Activated CD8-positive, alpha-beta memory T cell treated with anti-CD3 and anti-CD28 coated beads, Interleukin-2, amount 50 U/mL, for 1 hour (primary cell): ENCODE measurements around the gene HOXB9.

Source experiments
- DNase-seq: peaks from one replicate; pipeline ENCODE4 v3.0.0-alpha.2; 2020; ENCODE audit errors: extremely low read depth

The HOXB9 gene

DNA sequence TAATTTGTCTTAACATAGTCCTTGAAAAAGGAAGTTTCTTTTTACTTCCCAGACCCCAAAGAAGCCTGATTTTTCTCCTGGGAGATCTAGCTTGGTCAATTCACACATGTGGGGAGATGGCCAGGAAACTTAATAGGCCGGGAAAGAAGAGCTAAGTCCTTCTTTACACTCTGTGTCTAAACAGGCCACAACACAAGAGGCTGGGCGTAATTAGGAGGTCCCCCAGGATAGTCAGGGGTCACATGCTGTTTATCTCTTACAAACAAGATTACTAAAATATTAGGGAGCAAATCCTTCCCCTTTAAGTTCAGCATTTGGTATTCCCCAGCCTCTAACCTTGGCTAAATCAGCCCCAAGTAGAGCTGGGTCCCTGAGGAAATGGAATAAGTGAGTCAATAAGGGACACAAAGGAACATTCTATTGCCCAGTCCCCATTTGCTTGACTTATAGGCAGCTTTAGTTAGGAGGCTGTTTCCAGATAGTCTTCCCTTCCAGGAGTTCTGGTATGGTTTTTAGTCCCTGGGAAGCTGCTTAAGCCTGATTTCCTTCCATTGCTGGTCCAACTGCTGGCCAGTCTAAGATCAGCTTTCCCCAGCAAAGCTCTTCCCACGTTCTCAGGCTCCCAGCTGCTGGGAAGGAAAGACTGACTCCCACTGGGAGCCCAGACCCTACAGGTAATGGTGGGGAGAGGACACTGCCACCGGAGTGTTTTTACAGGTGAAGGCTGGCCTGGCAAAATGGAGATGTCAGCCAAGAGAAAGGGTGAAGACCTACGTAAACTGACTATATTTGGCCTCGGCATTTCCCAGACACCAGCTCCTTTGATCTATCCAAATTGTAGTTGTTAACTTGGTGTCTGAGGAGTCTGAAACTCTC lies 14.1 kb upstream of the HOXB9 start:
- DNase-seq = no peak

DNA sequence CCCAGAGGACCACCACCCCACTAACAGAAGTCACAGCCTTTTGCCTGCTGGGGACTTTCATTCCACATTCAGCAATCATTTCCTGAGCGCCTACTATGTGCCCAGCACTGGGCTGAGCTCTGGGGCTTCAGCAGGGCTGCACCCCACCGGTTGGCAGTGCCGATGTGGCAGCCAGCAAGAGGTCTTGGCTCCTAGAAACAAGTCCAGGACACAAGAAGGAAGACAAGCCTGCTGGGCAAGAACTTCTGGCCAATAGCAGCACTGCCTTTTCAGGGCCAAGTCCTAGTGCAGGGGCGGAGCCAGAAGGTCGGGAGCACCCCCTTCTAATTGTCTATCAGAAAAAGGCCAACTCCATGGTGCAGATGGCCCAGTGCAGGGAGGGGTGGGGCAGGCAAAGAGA lies 13.0 kb upstream of the HOXB9 start:
- no peak for DNase-seq

DNA sequence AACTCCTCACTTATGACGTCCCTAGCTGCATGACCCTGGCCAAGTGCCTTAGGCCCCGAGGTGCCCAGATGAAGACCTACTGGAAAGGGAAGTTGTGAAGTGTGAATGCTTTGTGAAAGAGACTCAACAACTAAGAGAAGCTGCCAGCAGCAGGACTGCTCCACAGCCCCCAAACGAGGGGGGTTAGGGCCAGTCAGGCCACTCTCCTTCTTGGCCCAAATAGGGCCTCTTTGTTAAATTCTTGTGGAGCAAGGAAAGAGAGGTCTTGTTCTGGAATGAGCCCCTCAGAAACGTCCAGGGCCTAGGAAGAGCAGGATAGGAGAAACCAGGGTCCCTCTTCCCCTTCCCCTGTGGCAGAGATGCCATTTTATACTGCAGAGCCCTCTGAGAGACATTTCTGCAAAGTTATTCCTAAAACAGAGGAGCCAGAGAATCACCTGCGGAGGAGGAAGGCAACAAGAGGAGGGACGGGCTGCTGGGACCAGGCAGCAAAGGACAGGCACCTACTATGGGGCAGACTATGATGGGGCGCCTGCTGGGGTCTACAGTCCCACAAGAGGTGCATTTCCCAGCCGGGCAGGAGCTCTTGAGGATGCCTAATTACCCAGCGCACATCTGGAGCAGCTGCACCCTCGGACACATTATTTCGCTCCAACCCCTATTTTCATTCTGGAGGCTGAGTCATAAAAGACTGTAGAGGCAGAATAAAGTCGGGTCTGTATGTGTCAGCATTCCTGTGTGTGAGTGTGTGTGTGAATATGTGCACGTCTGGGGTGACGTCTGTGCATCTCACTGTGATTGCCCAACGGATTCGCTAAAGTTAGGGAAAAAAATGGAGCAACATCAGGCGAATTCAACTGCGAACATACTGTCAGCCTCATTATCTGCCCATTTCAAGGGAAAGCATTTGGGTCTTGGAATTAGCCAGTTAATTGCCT lies 11.4 kb upstream of the HOXB9 start:
- DNase-seq = no peak

DNA sequence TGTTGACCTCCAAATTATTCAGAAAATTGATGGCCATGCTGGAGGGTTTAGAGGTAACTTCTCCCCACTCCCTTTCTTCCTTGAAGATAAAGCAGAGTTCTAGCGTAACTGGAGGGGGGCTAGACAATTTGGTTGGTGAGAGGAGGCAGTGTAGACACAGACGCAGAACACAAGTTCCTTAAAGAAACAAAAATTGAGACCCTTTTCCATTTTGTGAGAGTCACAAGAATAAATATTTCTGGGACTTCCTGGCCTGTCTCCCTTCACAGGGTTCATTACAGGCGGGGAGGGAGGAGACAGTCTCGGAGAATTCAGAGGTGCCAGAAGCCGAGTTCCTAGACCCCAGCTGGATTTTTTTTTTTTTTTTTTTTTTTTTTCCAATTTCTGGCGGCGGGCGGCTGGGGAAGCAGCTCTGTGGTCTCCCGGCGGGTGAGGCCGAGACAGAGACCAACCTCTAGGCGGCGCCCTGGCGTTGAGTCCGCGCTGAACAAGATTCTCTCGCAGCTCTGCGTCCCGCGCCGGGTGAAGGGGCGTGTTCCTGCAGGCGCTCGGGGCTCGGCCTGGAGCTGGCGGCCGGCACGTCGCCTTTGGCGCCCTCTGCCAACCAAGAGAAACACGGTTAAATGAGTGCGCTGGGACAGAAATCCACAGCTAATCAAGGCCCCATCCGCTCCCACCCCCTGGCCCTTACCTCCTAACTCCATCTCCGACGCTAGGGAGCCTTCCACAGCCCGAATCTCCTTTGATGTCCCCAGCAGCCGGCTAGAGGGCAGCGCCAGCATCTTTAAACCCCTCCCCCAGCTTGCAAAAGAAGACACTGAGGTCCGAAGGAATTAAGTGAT lies 10.2 kb upstream of the HOXB9 start:
- no peak for DNase-seq

DNA sequence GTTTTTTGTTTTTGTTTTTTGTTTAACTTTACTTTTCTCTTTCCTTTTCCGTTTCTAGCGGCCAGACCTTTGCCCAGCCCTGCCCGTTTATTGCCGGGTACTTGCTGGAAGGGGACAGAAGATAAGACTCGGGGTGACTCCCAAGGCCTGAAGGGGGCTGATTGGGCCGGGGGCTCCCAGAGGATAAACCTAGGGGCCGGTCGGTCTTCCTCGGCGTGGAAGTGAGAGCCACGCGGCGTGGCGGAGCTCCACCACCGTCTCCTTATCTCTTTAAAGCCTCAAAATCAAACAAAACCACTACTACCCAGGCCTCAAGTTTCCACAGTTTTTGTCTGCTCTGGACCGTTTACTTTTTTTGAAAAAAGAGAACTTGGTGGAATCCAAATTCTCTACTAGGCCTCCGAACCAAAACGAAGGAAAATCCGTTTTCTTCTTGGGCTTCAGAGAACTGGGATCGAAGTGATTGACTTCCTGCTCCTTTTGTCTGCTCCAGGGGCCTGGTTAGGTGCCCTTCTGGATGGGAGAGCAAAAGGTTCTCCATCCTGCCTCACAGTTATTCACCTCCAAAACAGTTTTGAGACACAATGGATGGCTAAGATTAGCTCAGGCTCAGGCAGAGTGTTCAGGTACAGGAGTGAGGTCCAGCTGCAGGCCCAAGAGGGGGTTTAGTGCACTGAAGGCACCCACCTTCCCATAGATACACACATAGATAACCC lies 8.5 kb upstream of the HOXB9 start:
- no peak for DNase-seq

DNA sequence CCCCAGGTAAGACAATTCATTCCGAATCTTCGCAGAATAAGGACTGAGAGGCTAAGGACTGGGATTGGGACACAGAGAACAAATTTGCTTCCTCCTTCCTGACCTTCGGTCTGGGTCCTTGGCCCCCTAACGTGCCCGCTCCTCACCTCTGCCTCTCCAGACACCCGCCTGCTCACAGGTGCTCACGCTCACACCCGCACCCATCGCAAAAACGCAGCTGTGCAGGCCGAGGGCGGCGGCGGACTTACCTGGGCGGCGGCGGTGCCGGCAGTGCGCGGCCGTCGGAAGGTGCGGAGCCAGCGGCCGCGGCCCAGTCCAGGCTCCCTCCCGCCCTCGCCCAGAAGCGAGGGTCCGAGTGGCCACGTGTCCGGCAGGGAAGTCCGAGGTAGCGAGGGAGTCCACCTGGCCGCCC lies 7.1 kb upstream of the HOXB9 start:
- no peak for DNase-seq

DNA sequence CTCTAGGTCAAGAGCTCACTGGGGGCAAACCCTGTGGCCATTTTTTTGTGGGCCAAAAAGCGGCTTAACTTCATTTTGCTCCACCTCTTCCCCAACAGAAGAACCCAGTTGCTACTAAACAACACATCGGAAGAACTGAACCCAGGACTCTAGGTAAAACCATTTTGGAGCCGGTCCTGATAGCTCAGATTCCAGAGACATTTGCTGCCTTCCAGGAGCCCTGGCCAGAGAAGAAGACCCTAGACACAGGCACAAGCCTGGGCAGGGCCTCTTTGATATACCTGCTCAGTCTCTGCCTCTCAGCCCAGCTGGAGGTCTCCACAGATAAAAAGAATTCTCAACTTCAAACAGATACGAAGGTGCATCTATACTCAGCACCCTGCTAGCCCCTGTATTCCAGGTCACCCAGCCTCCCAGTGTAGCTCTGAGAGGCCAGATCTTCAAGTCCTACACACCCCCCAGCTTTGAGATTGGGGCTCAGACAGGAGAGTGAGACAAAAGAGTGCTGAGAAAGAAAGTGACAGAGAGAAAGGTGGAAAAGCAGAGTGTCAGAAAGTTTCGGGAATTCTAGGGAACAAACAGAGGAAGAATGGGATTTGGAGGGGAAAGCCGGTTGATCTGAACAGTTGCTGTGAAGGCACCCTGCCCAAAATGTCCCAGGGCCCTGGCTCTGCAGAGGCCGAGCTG lies 6.6 kb upstream of the HOXB9 start:
- no peak for DNase-seq

DNA sequence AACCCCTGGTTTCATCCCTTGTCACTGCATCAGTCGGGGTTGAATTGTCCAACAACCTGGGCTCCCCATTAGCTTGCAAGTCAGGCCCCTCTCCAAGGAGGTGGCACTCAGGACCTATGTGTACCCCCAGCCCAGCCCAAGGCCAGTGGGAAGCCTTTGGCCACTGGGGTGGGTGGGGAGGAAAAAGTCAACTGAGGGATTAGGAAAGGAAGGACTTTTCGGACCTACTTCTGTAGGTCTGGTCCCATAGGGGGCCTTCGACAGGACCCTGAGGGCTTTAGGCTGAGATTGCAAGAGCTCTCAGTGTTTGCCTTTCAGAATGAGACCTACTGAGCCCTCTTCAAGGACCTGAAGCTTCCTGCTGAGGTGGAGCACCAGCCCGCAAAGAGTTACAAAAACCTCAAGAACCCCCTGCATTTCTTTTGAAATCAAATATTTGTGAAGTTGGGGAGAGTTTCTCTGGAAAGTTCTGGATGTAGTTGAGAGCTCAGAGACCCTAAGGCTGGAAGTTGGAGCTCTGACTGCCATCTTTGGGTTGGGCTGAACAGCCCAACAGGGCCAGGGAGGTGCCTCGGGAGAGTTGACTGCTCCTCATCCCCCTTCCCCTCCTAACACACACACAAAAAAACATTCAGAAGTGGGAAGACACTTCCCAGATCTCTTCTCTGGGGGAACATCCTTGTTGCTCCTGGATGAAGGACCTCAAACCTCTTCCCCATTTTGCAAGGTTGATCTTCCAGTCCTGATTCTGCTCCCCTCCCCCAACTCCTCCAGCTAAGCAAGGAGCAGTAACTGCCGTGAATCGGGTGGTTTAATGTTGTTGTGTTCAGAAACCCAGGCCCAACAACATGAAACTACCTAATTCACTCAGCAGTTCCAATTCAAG lies 5.8 kb upstream of the HOXB9 start:
- DNase-seq = no peak

DNA sequence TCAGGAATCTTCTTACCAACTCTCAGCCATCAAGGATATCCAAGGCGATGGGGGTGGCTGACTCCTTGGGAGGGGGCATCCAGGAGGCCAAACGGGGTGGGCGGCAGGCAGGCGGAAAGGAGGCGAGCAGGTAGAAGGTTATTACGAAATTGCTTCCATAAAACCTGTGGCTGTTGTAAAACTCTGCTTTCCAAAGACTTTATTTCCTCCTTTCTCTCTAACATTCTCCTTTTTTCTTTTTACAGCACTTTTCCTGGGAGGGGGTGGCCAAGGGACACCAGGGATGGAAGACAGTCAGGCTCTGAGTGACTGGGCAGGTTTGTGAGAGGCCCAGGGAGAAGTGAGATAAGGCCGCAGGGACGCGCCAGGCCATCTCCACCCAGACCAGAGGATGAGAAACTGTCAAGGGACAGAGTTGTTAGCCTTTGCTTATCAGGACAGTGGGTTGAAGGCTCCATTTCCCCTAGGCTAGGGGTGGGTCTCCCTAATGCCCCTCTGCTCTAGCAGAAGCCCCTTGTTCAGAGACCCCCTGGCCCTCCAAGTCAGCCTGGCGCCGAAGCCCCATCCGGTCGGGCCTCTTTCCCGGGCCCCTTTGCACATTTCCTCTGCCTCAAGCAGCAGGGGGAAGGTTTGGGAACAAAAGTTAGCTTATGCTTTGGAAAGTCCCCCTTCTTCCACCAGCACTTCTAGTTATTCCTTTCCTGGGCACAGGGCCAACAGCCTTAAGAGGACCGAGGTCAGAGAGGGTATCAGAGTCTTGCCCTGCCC lies 5.0 kb upstream of the HOXB9 start:
- DNase-seq = no peak

DNA sequence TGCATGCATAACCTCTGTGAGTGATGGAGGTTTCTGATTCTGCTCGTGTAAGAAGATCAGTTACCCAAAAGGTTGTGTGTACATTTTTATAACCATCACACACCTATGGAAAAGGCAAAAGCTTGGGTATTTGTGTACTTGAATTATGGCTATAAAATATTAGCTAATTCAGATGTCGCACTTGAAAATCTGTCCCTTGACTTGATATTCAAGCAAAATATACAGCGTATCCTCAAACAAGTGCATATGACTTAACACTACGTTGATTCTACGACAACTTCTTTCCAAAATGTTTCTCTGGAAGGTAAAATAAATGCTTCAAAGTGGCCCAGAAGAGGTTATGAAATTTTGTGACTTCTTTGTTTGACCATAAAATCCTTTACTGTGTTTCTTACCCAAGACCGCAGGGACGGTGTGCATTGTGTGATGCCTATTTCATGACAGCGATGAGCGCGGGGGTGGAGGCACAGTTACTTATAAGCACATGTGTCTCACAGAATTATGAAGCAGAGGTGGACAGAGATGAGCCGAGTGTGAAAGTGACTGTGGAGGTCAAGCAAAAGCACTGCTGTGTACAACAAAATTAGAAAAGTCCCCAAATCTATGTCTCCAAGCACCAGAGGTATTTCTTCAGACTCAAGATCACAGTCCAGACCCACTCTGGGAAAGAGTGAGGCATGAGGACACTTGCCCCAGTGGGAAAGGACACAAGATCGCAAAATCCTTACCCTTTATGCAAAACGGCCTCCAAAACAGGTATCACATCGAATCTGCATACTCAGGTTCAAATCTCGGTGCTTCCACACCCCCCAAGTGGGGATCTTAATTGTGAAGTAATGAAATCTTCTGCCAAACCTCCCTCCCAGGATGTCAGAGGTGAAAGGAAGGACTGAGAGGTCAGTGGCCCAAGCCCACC lies 4.1 kb upstream of the HOXB9 start:
- DNase-seq = no peak

DNA sequence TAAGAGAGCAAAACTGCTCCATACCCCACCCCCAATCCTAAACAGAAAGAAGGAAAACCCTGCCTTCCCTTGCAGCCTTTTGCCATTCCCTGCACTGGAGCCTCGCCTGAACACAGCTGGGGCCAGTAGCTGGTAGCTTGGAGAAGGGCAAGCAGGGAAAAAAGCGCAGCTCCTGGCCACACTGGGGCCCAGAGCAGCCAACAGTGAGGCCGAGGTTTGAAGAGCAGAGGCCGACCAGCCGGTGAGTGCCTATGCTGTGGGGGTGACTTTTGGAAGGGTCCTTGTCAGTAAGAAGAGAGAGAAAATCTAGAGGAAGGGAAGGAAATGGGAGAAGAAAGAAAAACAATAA lies 3.2 kb upstream of the HOXB9 start:
- no peak for DNase-seq

DNA sequence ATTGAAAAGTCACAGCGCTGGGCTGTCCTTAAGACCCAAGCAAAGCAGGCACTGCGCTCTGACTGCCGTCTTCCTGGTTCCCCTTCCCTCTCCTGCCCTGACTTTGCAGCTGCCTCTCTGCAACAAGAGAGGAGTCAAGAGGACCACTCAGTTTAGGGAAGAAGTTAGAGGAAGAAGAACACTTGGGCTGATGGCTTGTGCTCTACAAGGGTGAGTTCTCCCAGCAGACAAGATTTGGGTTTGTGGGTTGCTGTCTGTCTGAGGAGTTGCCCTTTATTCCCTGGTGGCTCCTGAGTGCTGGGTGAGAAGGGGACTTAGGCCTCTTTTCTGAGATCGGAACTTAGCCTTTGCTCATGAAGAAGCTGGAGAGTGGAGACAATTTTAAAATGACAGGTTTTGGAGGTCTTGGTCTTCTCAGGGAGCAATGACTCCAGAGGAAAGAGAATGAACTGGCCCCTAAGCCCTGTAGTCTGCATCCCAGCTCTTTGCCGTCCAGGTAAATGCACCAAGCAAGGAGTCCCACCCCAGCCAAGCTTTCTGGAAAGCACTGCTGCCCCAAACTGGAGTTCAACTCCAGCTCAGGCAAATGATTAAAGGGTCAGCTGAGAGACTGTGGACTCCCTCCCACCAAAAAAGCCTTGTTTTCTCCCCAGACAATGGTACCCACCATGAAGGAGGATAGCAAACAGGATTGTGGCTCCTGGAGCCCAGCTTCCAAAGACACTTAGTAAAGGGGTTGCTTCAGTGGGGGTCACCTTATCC lies 2.7 kb upstream of the HOXB9 start:
- DNase-seq = no peak

DNA sequence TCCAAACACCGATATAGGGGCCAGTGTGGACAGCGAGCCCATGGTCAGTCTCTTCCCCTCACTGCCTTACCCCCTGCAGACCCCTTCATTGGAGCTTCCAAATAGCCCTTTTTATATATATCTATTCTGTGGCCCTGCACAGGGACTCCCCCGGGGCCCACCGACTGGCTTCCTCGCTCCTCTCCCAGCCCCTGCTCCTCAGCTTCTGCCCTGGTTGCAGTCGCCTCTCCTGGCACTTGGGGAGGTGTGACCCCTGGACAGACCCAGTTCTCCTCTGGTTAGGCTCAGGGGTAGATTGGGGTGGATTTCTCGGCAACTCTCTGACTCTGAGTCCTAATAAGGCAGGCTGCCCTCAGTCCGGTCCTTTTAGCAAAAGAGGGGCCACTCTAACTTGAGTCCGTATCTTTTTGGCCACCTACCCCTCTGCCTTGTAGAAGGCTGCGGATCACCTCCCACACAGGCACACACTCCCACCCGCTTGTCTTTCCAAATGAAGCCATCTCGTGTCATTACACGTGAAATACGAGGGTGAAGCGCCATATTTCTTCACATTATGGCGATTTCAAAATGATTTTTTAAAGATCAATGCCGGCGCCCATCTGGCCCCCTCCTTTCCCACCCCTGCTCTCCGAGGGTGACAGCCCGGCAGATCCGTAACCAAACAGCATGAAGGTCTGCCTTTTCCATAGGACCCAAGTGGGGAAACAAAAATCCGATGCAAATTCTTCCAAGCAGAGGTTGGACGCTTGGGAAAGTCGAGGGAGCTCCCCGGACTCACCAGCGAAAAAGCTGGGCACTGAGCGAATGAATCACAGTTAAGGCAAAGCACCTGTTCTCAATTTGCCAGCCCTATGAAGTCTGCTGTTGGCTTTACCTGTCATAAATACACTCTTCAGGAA lies 1.7 kb upstream of the HOXB9 start:
- DNase-seq = no peak

DNA sequence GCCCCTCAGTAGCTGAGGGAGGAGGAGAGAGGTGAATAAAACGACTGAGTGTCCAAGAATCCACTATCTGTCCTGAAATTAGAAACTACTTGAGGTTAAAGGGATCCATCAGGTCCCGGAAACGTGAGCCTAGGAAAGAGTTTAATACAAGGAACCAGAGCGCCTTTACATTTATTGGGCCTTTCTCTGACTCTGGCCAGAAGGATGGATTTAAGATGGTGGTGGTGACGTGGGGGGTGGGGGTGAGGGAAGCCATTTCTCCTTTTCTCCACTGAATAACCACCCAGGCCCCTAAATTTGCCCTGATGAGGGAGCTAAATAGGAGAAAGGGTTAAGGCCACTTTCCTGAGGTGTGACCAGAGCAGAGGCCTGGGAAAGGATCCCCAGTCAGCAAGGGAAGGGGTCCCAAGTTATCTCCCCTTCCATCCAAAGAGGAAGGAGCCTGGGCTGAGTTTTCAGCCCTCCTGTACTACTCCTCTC lies 1.0 kb upstream of the HOXB9 start:
- DNase-seq = no peak

DNA sequence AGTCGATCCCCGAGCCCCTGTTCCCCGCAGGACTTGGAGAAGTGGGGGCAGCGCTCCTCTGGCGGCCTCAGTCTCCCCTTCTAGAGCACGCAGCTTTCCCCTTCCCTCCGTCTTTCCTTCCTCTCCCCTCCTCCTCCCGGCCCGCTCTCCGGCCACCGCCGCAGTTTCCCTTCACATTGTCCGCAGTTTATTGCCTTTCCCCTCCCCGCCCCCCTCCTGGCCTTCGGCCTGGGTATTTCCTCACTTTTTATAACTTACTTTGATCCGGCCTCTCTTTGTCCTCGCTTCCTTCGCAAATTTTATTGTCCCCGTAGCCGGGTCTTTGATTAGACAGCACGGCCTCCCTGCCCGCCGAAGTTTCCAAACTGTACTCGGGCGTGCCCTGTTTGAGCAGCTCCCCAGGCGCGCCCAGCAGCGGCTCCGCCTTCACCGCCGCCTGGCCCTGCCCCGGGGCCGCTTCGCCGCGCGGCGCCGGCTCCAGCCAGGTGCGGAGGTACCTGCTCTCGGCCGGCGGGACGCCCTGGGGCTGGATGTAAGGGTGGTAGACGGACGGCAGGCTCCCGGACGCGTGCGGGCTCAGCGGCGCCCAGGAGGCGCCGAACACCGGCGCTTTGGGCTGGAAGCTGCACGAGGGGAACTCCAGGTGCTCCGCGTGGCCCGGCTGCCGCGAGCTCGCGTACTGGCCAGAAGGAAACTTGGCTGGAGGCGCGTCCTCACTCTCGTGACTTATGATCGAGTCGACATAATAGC lies 488 bp downstream of the HOXB9 start:
- DNase-seq = no peak
